HG02588 (cell line): Measurements from ENCODE around the gene MTARC2.

Experiments
- ATAC-seq: cut with Tn5 transposase; IDR thresholded peaks from one replicate; pipeline ENCODE4 v1.9.1; 2021; ENCODE audit warnings: mild to moderate bottlenecking, moderate library complexity; ENCODE audit not compliant: unreplicated experiment

The MTARC2 gene

GRCh38 chr1:220825819-220826551 is 77.9 kb downstream of the MTARC2 start:
- ATAC-seq: no peak

- ATAC-seq: no peak
These were observed 78.6 kb downstream of the MTARC2 start for GRCh38 chr1:220826729-220827128.

DNA sequence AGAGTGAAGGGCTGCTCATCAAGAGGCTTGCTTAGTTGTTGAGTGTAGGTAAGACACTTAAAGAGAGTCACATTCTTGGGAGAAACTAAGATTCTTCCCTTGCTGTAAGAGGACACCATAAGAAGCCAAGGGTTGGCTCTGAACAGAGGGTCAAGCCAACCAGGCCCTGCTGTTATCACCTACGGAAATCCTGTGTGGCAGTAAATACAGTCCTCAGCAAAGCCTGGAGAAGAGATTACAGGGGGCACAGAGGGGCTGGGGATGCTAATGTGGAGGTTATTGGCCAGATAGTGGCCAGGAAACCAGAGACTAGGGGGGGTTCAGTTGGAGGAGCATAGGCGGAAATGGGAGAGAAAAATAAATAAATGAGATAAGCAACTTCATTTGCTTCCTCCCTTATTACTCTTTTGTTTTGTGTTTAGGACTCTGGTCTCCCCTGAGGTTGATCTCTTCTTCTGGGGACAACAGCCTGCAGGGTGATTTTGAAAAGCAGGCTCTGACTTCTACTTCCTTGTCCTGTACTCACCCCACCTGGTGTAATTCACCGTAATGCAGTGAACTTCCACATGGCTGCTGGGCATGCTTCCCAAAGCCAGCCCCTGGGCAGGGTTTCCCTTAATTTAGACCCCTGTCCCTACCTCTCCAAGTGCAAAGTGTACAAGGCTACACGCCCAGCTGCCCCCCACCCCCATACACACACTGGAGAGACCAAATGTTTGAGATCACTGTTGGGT is 79.5 kb downstream of the MTARC2 start:
- no peak for ATAC-seq

DNA sequence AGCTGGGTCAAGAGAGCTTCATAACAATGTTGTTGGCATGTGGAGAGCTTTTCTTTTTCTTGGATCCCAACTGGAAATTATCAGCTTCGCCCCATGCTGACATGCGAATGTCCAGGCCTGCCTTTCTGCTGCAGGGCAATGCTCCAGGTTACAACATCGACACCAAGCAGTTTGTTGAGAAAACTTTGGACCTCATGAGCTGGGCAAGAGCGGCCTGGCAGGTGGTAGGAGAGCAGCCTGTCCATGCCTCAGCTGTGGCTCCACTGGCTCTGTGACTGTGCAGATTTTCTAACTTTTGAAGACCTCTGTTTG is 80.0 kb downstream of the MTARC2 start:
- no peak for ATAC-seq

DNA sequence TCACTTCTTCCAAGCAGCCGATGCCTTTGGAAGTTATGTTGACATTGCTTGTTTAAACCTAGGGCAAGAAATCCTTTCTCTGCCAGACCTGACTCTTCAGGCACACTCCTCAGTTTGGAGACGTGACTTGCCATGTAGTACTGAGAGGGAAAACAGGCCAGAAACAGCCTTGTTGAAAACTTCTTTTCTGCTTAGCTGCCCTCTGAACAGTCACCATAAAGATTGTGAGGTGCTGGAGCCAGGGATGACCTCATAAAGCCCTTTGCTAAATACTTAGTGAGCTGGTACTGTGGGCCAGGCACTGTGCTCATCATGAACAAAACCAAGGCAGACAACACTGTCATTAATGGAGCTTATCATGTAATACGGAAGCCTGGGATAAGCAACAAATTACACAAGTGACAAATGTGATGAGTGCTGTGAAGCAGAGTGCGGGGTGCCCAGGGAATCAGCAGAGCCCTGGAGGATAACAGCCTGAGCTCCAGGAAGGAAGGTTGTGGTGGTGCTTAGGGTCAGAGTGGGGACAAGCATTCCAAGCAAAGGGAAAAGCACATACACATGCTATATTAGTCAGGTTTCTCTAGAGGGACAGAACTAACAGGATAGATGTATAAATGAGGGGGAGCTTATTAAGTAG is 80.9 kb downstream of the MTARC2 start:
- no peak for ATAC-seq

GRCh38 chr1:220833436-220833835 is 85.3 kb downstream of the MTARC2 start:
- ATAC-seq: no peak
